Adrenal gland (tissue), 5 donors: ENCODE measurements around the gene ENTREP1.

Experiments
- POLR2A ChIP-seq, 2 donors: fragments of 450-650 bp; IDR thresholded peaks; one replicate each; pipeline ENCODE4 v1.6.1; 2017; ENCODE audit warnings: antibody characterized with exemption in 2 of 2, mild to moderate bottlenecking in 2 of 2, moderate library complexity in 1 of 2
- TF ChIP-seq, protein P1 (sequence below), 6 experiments: fragments of 450-650 bp in 4 of 6; fragments of 200-600 bp in 2 of 6; sonication (generic) in 1 of 6; IDR thresholded peaks; 1 replicate in 5 of 6; 2 replicates in 1 of 6; pipeline versions ENCODE4 v1.5.1 to v1.8.0; 2016 to 2021; ENCODE audit warnings: antibody characterized with exemption in 6 of 6, mild to moderate bottlenecking in 2 of 6, moderate library complexity in 1 of 6
- donor health status: DM: no; HTN: no; CAD: no.

DNA sequence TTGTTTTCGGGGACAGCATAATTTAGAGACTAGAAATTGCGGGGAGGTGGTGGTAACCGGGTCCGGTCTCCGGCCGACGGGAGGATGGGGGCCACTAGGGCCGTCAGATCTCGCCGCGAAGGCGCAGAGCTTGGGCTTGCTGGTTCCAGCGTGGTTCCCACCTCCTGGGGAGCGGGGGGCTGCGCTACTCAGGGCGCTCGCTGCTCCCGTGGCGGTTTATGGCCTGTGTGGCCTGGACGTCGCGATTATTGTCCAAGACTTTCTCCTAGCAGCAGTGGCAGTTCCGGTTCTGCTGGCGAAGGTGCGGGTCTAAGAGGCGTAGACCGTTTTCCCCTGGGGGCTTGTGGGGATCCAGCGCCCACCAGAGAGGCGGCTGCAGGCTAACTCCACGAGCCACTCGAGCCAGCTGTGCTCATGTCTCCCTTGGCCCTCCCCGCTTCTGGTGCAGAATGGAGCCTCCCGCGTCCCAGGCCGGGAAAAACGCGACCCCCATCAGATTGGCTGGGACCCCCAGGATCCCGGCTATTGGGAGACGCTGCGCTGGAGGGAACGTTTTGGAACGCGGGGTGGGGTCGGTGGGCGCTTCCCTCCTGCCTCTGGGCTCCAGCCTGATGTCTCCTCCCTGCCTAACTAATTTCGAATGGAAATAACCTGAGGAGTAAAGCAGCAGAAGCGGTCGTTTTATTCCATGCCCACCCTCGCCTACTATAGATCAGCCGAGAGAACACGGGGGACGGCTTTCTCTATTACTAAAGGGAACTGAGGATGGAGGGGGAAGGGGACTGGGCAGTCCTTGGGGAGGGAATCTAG, 87.1 kb downstream of the ENTREP1 start:
- TF ChIP-seq, protein P1, sequence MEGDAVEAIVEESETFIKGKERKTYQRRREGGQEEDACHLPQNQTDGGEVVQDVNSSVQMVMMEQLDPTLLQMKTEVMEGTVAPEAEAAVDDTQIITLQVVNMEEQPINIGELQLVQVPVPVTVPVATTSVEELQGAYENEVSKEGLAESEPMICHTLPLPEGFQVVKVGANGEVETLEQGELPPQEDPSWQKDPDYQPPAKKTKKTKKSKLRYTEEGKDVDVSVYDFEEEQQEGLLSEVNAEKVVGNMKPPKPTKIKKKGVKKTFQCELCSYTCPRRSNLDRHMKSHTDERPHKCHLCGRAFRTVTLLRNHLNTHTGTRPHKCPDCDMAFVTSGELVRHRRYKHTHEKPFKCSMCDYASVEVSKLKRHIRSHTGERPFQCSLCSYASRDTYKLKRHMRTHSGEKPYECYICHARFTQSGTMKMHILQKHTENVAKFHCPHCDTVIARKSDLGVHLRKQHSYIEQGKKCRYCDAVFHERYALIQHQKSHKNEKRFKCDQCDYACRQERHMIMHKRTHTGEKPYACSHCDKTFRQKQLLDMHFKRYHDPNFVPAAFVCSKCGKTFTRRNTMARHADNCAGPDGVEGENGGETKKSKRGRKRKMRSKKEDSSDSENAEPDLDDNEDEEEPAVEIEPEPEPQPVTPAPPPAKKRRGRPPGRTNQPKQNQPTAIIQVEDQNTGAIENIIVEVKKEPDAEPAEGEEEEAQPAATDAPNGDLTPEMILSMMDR (IDR thresholded peaks at IDR 0.05): no peak
- TF ChIP-seq POLR2A (IDR thresholded peaks at IDR 0.05): no peak
